Right ventricle myocardium inferior (tissue), 1 donor: Measurements from ENCODE around the gene ZBTB25. TPM values are rescaled to one million over a fixed set of nuclear protein-coding genes. Genes with fewer than 3 reads are reported as not detected.

Source experiments
- ATAC-seq: fragments of 200-7000 bp; cut with Tn5 transposase; one replicate; pipeline ENCODE4 v1.9.1; 2020; ENCODE audit warnings: mild to moderate bottlenecking, moderate library complexity
- DNase-seq: peaks from one replicate; pipeline ENCODE4 v3.0.0; 2021; ENCODE audit errors: missing footprints
- intact Hi-C: fragments of 100-400 bp; cut with DNase I; formaldehyde crosslinking; loops from one replicate; pipeline ENCODE4 v1.11.0; 2022
- total RNA-seq: library from RNA; stranded (reverse); fragmentation: NEBNext Ultra II Directional; extraction: Animal tissue kit (Norgen Biotek cat#: 25700); gene quantifications from one replicate; pipeline ENCODE4 v1.2.1, GENCODE V29; 2021
- donor health status: DM: no; HTN: yes; CAD: no; lungs with severe emphysema.

Gene ZBTB25
- total RNA-seq, 1 donor from 2014 or later, result 17.6 TPM

GRCh38 chr14:64461221-64461620 is 42.4 kb downstream of the ZBTB25 start:
- DNase-seq (no peak), ATAC-seq (no peak)
- intact Hi-C loops, result no loop called here

- no peak for ATAC-seq
- DNase-seq, result no peak
- intact Hi-C loops, result no loop called here
Observed at GRCh38 chr14:64459405-64460136, 44.1 kb downstream of the ZBTB25 start.

GRCh38 chr14:64454671-64455070 is 49.0 kb downstream of the ZBTB25 start:
- intact Hi-C loops, result no loop called here
- DNase-seq (no peak), ATAC-seq (no peak)

- ATAC-seq, result no peak
Observed at GRCh38 chr14:64450255-64450654, 53.4 kb downstream of the ZBTB25 start.

GRCh38 chr14:64447876-64448670 is 55.6 kb downstream of the ZBTB25 start:
- ATAC-seq (no peak), DNase-seq (no peak)
- intact Hi-C loops, result no loop called here

More at GRCh38 chr14:64450255-64450654, 53.4 kb downstream of the ZBTB25 start:
- intact Hi-C loops, result no loop called here
- DNase-seq, result no peak

- intact Hi-C loops, result no loop called here
- DNase-seq (no peak), ATAC-seq (no peak)
Observed at GRCh38 chr14:64444984-64445845, 58.4 kb downstream of the ZBTB25 start.

GRCh38 chr14:64444140-64444539 is 59.5 kb downstream of the ZBTB25 start:
- ATAC-seq (no peak), DNase-seq (no peak)
- intact Hi-C loops, result no loop called here

- ATAC-seq, result peak; percentile 77
- DNase-seq, result no peak
- intact Hi-C loops, result no loop called here
Observed at GRCh38 chr14:64442300-64442988, 61.2 kb downstream of the ZBTB25 start.

- ATAC-seq (no peak), DNase-seq (no peak)
- intact Hi-C loops, result no loop called here
Observed at GRCh38 chr14:64440494-64440893, 63.1 kb downstream of the ZBTB25 start.

- ATAC-seq (no peak), DNase-seq (no peak)
- intact Hi-C loops, result no loop called here
Observed at GRCh38 chr14:64439141-64439540, 64.5 kb downstream of the ZBTB25 start.

- ATAC-seq, result no peak
- no peak for DNase-seq
- intact Hi-C loops, result no loop called here
Observed at GRCh38 chr14:64438181-64438841, 65.3 kb downstream of the ZBTB25 start.

- intact Hi-C loops, result loop anchor here (5.0 kb wide), 1 partner anchor 43 kb away; no protein-coding TSS in a partner anchor
- ATAC-seq (no peak), DNase-seq (no peak)
Observed at GRCh38 chr14:64434528-64434927, 69.1 kb downstream of the ZBTB25 start.

GRCh38 chr14:64423987-64424386 is 79.7 kb downstream of the ZBTB25 start:
- intact Hi-C loops, result no loop called here
- DNase-seq, result no peak
- ATAC-seq, result no peak

- ATAC-seq (no peak), DNase-seq (no peak)
- intact Hi-C loops, result no loop called here
Observed at GRCh38 chr14:64422756-64423155, 80.9 kb downstream of the ZBTB25 start.

GRCh38 chr14:64422005-64422404 is 81.6 kb downstream of the ZBTB25 start:
- no peak for ATAC-seq
- intact Hi-C loops, result no loop called here
- no peak for DNase-seq

- no peak for DNase-seq
- ATAC-seq, result no peak
- intact Hi-C loops, result no loop called here
Observed at GRCh38 chr14:64421166-64421565, 82.5 kb downstream of the ZBTB25 start.

- intact Hi-C loops, result no loop called here
- no peak for ATAC-seq
- DNase-seq, result no peak
Observed at GRCh38 chr14:64419003-64419402, 84.6 kb downstream of the ZBTB25 start.

- intact Hi-C loops, result no loop called here
- DNase-seq, result no peak
- no peak for ATAC-seq
Observed at GRCh38 chr14:64417771-64418125, 85.9 kb downstream of the ZBTB25 start.
